HepG2 (cell line): ENCODE measurements around the gene COPZ1. TPM values are rescaled to one million over a fixed set of nuclear protein-coding genes. Genes with fewer than 3 reads are reported as not detected.

ENCODE experiments used
- CAMTA2 ChIP-seq: sonication (generic); formaldehyde crosslinking; IDR thresholded peaks from 2 replicates; pipeline ENCODE4 v1.4.0; 2020; ENCODE audit warnings: mild to moderate bottlenecking, missing genetic modification reagents, borderline replicate concordance
- GATAD1 ChIP-seq: IDR thresholded peaks from 2 replicates; pipeline ENCODE4 v1.6.1; 2016; ENCODE audit warnings: missing genetic modification reagents, missing compliant biosample characterization
- GPN1 ChIP-seq: sonication (generic); formaldehyde crosslinking; IDR thresholded peaks from 2 replicates; pipeline ENCODE4 v1.5.1; 2020; ENCODE audit warnings: missing genetic modification reagents, borderline replicate concordance
- HNF4A ChIP-seq: sonication (generic); formaldehyde crosslinking; IDR thresholded peaks from 2 replicates; pipeline ENCODE4 v1.4.0; 2020; ENCODE audit warnings: missing genetic modification reagents
- MLXIP ChIP-seq: sonication (generic); formaldehyde crosslinking; IDR thresholded peaks from 2 replicates; pipeline ENCODE4 v1.9.0; 2021; ENCODE audit warnings: missing genetic modification reagents, borderline replicate concordance
- MTF1 ChIP-seq: sonication (generic); formaldehyde crosslinking; IDR thresholded peaks from 2 replicates; pipeline ENCODE4 v1.5.0; 2020; ENCODE audit warnings: missing genetic modification reagents
- NBN ChIP-seq: fragments of 450-650 bp; conservative IDR thresholded peaks from 2 replicates; pipeline ENCODE4 v1.6.1; 2017
- NONO ChIP-seq, 2 experiments: fragments of 450-650 bp in 1 of 2; sonication (generic) in 1 of 2; formaldehyde crosslinking in 1 of 2; IDR thresholded peaks in 1 of 2; conservative IDR thresholded peaks in 1 of 2; 2 replicates each; pipeline versions ENCODE4 v1.6.1 to v1.8.0; 2017 to 2022; ENCODE audit warnings: mild to moderate bottlenecking in 1 of 2, missing genetic modification reagents in 1 of 2, moderate library complexity in 1 of 2
- PCBP1 ChIP-seq: fragments of 200-400 bp; formaldehyde crosslinking; IDR thresholded peaks from 2 replicates; pipeline ENCODE4 v1.6.1; 2017; ENCODE audit warnings: mild to moderate bottlenecking, low read depth, low read length, borderline replicate concordance
- REL ChIP-seq: sonication (generic); formaldehyde crosslinking; conservative IDR thresholded peaks from 2 replicates; pipeline ENCODE4 v1.8.0; 2022; ENCODE audit warnings: mild to moderate bottlenecking, missing genetic modification reagents, moderate library complexity
- SOX6 ChIP-seq, 2 experiments: fragments of 450-650 bp in 1 of 2; sonication (generic) in 1 of 2; formaldehyde crosslinking in 1 of 2; IDR thresholded peaks; 2 replicates each; pipeline versions ENCODE4 v1.4.0 to v1.6.1; 2017 to 2020; ENCODE audit warnings: antibody characterized with exemption in 1 of 2, mild to moderate bottlenecking in 1 of 2, missing genetic modification reagents in 1 of 2
- TRAFD1 ChIP-seq: sonication (generic); formaldehyde crosslinking; IDR thresholded peaks from 2 replicates; pipeline ENCODE4 v1.5.1; 2020; ENCODE audit warnings: missing genetic modification reagents, mild to moderate bottlenecking, borderline replicate concordance
- ZBTB20 ChIP-seq: sonication (generic); formaldehyde crosslinking; IDR thresholded peaks from 2 replicates; pipeline ENCODE4 v1.8.1; 2023; ENCODE audit warnings: missing genetic modification reagents, low read depth, mild to moderate bottlenecking, borderline replicate concordance
- ZFP1 ChIP-seq: IDR thresholded peaks from 2 replicates; pipeline ENCODE4 v1.6.1; 2016
- ZFP90 ChIP-seq: sonication (generic); formaldehyde crosslinking; IDR thresholded peaks from 2 replicates; pipeline ENCODE4 v1.8.0; 2022; ENCODE audit warnings: missing genetic modification reagents, mild to moderate bottlenecking, inconsistent platforms, borderline replicate concordance
- ZNF136 ChIP-seq: sonication (generic); formaldehyde crosslinking; IDR thresholded peaks from 2 replicates; pipeline ENCODE4 v1.8.1; 2022; ENCODE audit warnings: low read depth, mild to moderate bottlenecking, moderate library complexity, missing genetic modification reagents
- ZNF180 ChIP-seq: sonication (generic); formaldehyde crosslinking; IDR thresholded peaks from 2 replicates; pipeline ENCODE4 v1.4.0; 2020; ENCODE audit warnings: low read depth, missing genetic modification reagents, borderline replicate concordance
- ZNF337 ChIP-seq: sonication (generic); formaldehyde crosslinking; IDR thresholded peaks from 2 replicates; pipeline ENCODE4 v1.5.1; 2020; ENCODE audit warnings: missing genetic modification reagents, low read depth, mild to moderate bottlenecking, borderline replicate concordance
- ZNF33A ChIP-seq: sonication (generic); formaldehyde crosslinking; IDR thresholded peaks from 2 replicates; pipeline ENCODE4 v1.5.1; 2020; ENCODE audit warnings: missing genetic modification reagents, mild to moderate bottlenecking, moderate library complexity, borderline replicate concordance
- ZNF34 ChIP-seq: sonication (generic); formaldehyde crosslinking; IDR thresholded peaks from 2 replicates; pipeline ENCODE4 v1.4.0; 2020; ENCODE audit warnings: mild to moderate bottlenecking, missing genetic modification reagents, borderline replicate concordance
- ZNF766 ChIP-seq: sonication (generic); formaldehyde crosslinking; IDR thresholded peaks from 2 replicates; pipeline ENCODE4 v1.5.0; 2020; ENCODE audit warnings: missing genetic modification reagents, borderline replicate concordance
- polyA plus RNA-seq, 8 experiments: library from polyadenylated mRNA; depleted of rRNA in 3 of 8; stranded (reverse) in 7 of 8; unstranded in 1 of 8; fragments of >200 nt; fragmentation: Illumina TruSeq in 4 of 8; extraction: Trizol in 4 of 8; gene quantifications; 2 replicates each; pipeline versions ENCODE4 v1.2.1 to v1.2.3, GENCODE V29; 2011 to 2016; ENCODE audit warnings: low read depth in 4 of 8, missing spikeins in 1 of 8, mixed read lengths in 1 of 8; ENCODE audit not compliant: insufficient read depth in 1 of 8
- total RNA-seq, 5 experiments: library from RNA; depleted of rRNA; stranded (reverse); fragments of >200 nt; fragmentation: Illumina TruSeq; extraction: Trizol; gene quantifications; 2 replicates each; pipeline ENCODE4 v1.2.3, GENCODE V29; 2016; ENCODE audit warnings: low read depth in 1 of 5

COPZ1 gene
- total and polyA plus RNA-seq, 2 of the 13 experiments (the other 11 are each of a cell fraction or from before 2014, with no cell fraction given): 125 to 184 TPM

- TF ChIP-seq TRAFD1 (CRISPR knock-in tag) (0 out of 2 replicates have a peak, but pooled peaks have one; percentile 47), ZNF766 (CRISPR knock-in tag) (peak; percentile 62; the same call in 1 of the 2 replicates), ZNF180 (CRISPR knock-in tag) (no peak), PCBP1 (no peak), ZNF34 (CRISPR knock-in tag) (no peak), HNF4A (CRISPR knock-in tag) (peak; percentile 54), NONO (IDR thresholded peaks at IDR 0.05) (no peak), NONO (CRISPR knock-in tag; conservative IDR thresholded peaks at IDR 0.05) (peak; percentile 77), ZBTB20 (CRISPR knock-in tag) (no peak), MTF1 (CRISPR knock-in tag) (no peak), ZFP1 (CRISPR knock-in tag) (no peak), CAMTA2 (no peak), GATAD1 (CRISPR knock-in tag) (peak; percentile 61; the same call in 1 of the 2 replicates), ZNF33A (CRISPR knock-in tag) (no peak), SOX6 (IDR thresholded peaks at IDR 0.05) (no peak), SOX6 (CRISPR knock-in tag; IDR thresholded peaks at IDR 0.05) (peak; percentile 12; the same call in 1 of the 2 replicates), ZNF136 (CRISPR knock-in tag) (0 out of 2 replicates have a peak, but pooled peaks have one; percentile 18), GPN1 (0 out of 2 replicates have a peak, but pooled peaks have one; percentile 25), ZFP90 (peak; percentile 75), ZNF337 (CRISPR knock-in tag) (peak; percentile 22; the same call in 1 of the 2 replicates), MLXIP (CRISPR knock-in tag) (peak; percentile 58; the same call in 1 of the 2 replicates), NBN (no peak), REL (CRISPR knock-in tag) (peak; percentile 74; the same call in 1 of the 2 replicates)
Measured at GRCh38 chr12:54280468-54281260, 44.3 kb upstream of the COPZ1 start, which contains the start of gene HNRNPA1 (continued).
